K562 (cell line): ENCODE results near the gene ANKRD60.

Source experiments
- NFIC ChIP-seq: fragments of 450-650 bp; IDR thresholded peaks from 2 replicates; pipeline ENCODE4 v1.6.1; 2017; ENCODE audit warnings: mild to moderate bottlenecking, inconsistent platforms
- POLR2A ChIP-seq: fragments of 450-650 bp; conservative IDR thresholded peaks from 2 replicates; pipeline ENCODE4 v1.6.1; 2016
- RBM15 ChIP-seq: fragments of 200-400 bp; formaldehyde crosslinking; IDR thresholded peaks from 2 replicates; pipeline ENCODE4 v1.6.1; 2018; ENCODE audit warnings: mild to moderate bottlenecking, low read length, moderate library complexity; ENCODE audit not compliant: insufficient read depth
- ZSCAN29 ChIP-seq: fragments of 450-650 bp; IDR thresholded peaks from 2 replicates; pipeline ENCODE4 v1.6.1; 2017
- TF ChIP-seq, protein P1 (sequence below), 3 experiments: IDR thresholded peaks in 2 of 3; conservative IDR thresholded peaks in 1 of 3; 2 replicates each; pipeline ENCODE4 v1.5.1; 2011 to 2012; ENCODE audit warnings: low read length in 3 of 3, mild to moderate bottlenecking in 3 of 3, control low read depth in 2 of 3, improper control_type of control experiment in 1 of 3, inconsistent platforms in 1 of 3, low read depth in 1 of 3, mixed read lengths in 1 of 3, moderate library complexity in 1 of 3; ENCODE audit not compliant: insufficient read depth in 2 of 3
- TF ChIP-seq, protein P2 (sequence below): fragments of 150-350 bp; conservative IDR thresholded peaks from 2 replicates; pipeline ENCODE4 v1.6.1; 2014; ENCODE audit warnings: low read length
- TF ChIP-seq, protein P3 (sequence below): fragments of 450-650 bp; formaldehyde crosslinking; IDR thresholded peaks from 2 replicates; pipeline ENCODE4 v1.4.0; 2022; ENCODE audit warnings: mild to moderate bottlenecking, moderate library complexity
- TF ChIP-seq, protein P4 (sequence below): fragments of 250-450 bp; sonication (Bioruptor Pico); IDR thresholded peaks from 2 replicates; pipeline ENCODE4 v1.5.0; 2020; ENCODE audit warnings: mild to moderate bottlenecking

DNA sequence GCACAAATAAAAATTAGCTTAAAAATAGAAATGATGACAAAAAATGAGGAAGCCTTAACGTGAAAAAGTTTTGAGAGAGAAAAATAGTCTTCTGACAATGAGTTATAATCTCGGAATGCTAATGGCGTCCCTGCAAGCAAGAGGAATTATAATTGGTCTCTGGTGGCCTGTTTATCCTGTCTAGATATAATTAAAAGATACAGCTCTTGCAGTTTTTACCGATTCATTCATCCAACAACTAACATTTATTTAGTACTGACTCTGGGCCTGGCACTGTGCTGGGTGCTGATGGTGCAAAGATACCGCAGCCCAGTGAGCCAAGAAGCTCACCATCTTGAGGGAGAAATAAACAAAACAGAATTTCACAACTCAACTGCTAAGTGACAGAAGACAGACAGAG lies 31.6 kb upstream of the ANKRD60 start:
- TF ChIP-seq, protein P1, sequence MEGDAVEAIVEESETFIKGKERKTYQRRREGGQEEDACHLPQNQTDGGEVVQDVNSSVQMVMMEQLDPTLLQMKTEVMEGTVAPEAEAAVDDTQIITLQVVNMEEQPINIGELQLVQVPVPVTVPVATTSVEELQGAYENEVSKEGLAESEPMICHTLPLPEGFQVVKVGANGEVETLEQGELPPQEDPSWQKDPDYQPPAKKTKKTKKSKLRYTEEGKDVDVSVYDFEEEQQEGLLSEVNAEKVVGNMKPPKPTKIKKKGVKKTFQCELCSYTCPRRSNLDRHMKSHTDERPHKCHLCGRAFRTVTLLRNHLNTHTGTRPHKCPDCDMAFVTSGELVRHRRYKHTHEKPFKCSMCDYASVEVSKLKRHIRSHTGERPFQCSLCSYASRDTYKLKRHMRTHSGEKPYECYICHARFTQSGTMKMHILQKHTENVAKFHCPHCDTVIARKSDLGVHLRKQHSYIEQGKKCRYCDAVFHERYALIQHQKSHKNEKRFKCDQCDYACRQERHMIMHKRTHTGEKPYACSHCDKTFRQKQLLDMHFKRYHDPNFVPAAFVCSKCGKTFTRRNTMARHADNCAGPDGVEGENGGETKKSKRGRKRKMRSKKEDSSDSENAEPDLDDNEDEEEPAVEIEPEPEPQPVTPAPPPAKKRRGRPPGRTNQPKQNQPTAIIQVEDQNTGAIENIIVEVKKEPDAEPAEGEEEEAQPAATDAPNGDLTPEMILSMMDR (IDR thresholded peaks at IDR 0.05 in 2 of 3, conservative IDR thresholded peaks at IDR 0.05 in 1 of 3; ENCODE audit: insufficient read depth in 2 of 3, low read depth in 1 of 3, low read length in 3 of 3): no peak
- no peak for TF ChIP-seq POLR2A
- TF ChIP-seq, protein P2, sequence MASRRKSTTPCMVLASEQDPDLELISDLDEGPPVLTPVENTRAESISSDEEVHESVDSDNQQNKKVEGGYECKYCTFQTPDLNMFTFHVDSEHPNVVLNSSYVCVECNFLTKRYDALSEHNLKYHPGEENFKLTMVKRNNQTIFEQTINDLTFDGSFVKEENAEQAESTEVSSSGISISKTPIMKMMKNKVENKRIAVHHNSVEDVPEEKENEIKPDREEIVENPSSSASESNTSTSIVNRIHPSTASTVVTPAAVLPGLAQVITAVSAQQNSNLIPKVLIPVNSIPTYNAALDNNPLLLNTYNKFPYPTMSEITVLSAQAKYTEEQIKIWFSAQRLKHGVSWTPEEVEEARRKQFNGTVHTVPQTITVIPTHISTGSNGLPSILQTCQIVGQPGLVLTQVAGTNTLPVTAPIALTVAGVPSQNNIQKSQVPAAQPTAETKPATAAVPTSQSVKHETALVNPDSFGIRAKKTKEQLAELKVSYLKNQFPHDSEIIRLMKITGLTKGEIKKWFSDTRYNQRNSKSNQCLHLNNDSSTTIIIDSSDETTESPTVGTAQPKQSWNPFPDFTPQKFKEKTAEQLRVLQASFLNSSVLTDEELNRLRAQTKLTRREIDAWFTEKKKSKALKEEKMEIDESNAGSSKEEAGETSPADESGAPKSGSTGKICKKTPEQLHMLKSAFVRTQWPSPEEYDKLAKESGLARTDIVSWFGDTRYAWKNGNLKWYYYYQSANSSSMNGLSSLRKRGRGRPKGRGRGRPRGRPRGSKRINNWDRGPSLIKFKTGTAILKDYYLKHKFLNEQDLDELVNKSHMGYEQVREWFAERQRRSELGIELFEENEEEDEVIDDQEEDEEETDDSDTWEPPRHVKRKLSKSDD: no peak
- no peak for TF ChIP-seq NFIC
- TF ChIP-seq RBM15: no peak
- TF ChIP-seq, protein P3, sequence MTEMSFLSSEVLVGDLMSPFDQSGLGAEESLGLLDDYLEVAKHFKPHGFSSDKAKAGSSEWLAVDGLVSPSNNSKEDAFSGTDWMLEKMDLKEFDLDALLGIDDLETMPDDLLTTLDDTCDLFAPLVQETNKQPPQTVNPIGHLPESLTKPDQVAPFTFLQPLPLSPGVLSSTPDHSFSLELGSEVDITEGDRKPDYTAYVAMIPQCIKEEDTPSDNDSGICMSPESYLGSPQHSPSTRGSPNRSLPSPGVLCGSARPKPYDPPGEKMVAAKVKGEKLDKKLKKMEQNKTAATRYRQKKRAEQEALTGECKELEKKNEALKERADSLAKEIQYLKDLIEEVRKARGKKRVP: no peak
- no peak for TF ChIP-seq ZSCAN29
- TF ChIP-seq, protein P4, sequence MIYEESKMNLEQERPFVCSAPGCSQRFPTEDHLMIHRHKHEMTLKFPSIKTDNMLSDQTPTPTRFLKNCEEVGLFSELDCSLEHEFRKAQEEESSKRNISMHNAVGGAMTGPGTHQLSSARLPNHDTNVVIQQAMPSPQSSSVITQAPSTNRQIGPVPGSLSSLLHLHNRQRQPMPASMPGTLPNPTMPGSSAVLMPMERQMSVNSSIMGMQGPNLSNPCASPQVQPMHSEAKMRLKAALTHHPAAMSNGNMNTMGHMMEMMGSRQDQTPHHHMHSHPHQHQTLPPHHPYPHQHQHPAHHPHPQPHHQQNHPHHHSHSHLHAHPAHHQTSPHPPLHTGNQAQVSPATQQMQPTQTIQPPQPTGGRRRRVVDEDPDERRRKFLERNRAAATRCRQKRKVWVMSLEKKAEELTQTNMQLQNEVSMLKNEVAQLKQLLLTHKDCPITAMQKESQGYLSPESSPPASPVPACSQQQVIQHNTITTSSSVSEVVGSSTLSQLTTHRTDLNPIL (CRISPR knock-in tag): no peak
